Parathyroid adenoma (tissue), 2 donors: Measurements from ENCODE around the gene ADAM23.
A peak's percentile ranks its signal among the peaks of the same experiment; 100 is the strongest.

Experiments
- H2AFZ ChIP-seq: fragments of 300-600 bp; sonication (generic); one replicate; pipeline ENCODE4 v1.7.0; 2017; ENCODE audit warnings: antibody characterized with exemption, mild to moderate bottlenecking
- H3K27ac ChIP-seq: fragments of 300-600 bp; sonication (generic); one replicate; pipeline ENCODE4 v1.7.0; 2017
- H3K27me3 ChIP-seq: fragments of 300-600 bp; sonication (generic); one replicate; pipeline ENCODE4 v1.7.0; 2017; ENCODE audit warnings: low read length; ENCODE audit not compliant: control insufficient read depth, insufficient read depth
- H3K36me3 ChIP-seq: fragments of 300-600 bp; sonication (generic); one replicate; pipeline ENCODE4 v1.7.0; 2017; ENCODE audit warnings: low read length; ENCODE audit not compliant: control insufficient read depth, insufficient read depth
- H3K4me1 ChIP-seq: fragments of 300-600 bp; sonication (generic); one replicate; pipeline ENCODE4 v1.7.0; 2017; ENCODE audit warnings: control low read depth
- H3K4me2 ChIP-seq: fragments of 300-600 bp; sonication (generic); one replicate; pipeline ENCODE4 v1.7.0; 2017; ENCODE audit warnings: low read length
- H3K4me3 ChIP-seq: fragments of 300-600 bp; sonication (generic); one replicate; pipeline ENCODE4 v1.7.0; 2017; ENCODE audit warnings: low read depth, low read length
- H3K79me2 ChIP-seq: fragments of 300-600 bp; sonication (generic); one replicate; pipeline ENCODE4 v1.7.0; 2017; ENCODE audit warnings: control low read depth
- H3K9ac ChIP-seq: fragments of 300-600 bp; sonication (generic); one replicate; pipeline ENCODE4 v1.7.0; 2017; ENCODE audit warnings: mild to moderate bottlenecking
- H3K9me3 ChIP-seq: fragments of 300-600 bp; sonication (generic); one replicate; pipeline ENCODE4 v1.7.0; 2017; ENCODE audit warnings: low read length; ENCODE audit not compliant: control insufficient read depth
- TF ChIP-seq, protein P1 (sequence below): fragments of 300-600 bp; sonication (generic); IDR thresholded peaks from one replicate; pipeline ENCODE4 v1.7.0; 2017; ENCODE audit warnings: antibody characterized with exemption, mild to moderate bottlenecking
- donor health status: primary hyperparathyroidism.

Gene ADAM23

DNA sequence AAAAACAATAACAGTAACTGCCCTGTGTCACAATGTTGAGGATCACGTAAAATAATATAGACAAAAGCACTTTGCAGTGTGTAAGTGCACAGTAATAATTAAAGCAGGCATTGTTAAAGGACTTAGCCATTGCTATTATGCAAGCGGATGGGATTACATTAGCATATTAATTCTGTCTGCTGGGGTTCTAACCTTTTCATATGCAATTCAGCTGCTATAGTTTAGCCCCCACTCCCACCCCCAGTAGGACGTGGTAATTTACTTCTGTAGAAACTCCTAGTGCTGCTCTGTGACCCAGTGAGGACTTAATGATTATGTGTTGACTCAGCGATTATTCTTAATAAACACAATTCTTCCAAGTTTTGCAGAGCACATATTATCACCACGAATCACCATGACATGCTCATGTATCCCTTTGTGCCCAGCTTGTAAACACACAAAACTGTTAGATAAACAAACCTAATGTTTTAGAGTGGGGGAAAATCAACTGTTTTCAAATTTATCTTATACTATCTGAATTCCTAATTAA is 5.1 kb upstream of the ADAM23 start:
- no peak overlapping the region for H3K27ac ChIP-seq
- TF ChIP-seq, protein P1, sequence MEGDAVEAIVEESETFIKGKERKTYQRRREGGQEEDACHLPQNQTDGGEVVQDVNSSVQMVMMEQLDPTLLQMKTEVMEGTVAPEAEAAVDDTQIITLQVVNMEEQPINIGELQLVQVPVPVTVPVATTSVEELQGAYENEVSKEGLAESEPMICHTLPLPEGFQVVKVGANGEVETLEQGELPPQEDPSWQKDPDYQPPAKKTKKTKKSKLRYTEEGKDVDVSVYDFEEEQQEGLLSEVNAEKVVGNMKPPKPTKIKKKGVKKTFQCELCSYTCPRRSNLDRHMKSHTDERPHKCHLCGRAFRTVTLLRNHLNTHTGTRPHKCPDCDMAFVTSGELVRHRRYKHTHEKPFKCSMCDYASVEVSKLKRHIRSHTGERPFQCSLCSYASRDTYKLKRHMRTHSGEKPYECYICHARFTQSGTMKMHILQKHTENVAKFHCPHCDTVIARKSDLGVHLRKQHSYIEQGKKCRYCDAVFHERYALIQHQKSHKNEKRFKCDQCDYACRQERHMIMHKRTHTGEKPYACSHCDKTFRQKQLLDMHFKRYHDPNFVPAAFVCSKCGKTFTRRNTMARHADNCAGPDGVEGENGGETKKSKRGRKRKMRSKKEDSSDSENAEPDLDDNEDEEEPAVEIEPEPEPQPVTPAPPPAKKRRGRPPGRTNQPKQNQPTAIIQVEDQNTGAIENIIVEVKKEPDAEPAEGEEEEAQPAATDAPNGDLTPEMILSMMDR = no peak
- peaks cover 14% of the 10 kb centered on the region for H3K4me1 ChIP-seq
- H3K27me3 ChIP-seq = no peaks in the 10 kb centered on the region
- H3K79me2 ChIP-seq = no peaks in the 10 kb centered on the region
- H3K9me3 ChIP-seq = no peaks in the 10 kb centered on the region
- no peak overlapping the region for H2AFZ ChIP-seq
- H3K9ac ChIP-seq = no peak overlapping the region
- H3K4me2 ChIP-seq = no peak overlapping the region
- no peak overlapping the region for H3K4me3 ChIP-seq
- H3K36me3 ChIP-seq = no peaks in the 10 kb centered on the region

GRCh38 chr2:206442474-206442832 is 879 bp upstream of the ADAM23 start:
- Histone ChIP-seq H3K4me2 (peak overlapping the region; percentile 63), H3K27me3 (no peaks in the 10 kb centered on the region), H2AFZ (peak overlapping the region; percentile 92), H3K4me1 (peaks cover 17% of the 10 kb centered on the region), H3K36me3 (no peaks in the 10 kb centered on the region), H3K27ac (peak overlapping the region; percentile 61), H3K4me3 (peak overlapping the region; percentile 43), H3K9me3 (no peaks in the 10 kb centered on the region), H3K79me2 (peaks cover 12% of the 10 kb centered on the region), H3K9ac (peak overlapping the region; percentile 23)
- TF ChIP-seq, protein P1 = no peak

DNA sequence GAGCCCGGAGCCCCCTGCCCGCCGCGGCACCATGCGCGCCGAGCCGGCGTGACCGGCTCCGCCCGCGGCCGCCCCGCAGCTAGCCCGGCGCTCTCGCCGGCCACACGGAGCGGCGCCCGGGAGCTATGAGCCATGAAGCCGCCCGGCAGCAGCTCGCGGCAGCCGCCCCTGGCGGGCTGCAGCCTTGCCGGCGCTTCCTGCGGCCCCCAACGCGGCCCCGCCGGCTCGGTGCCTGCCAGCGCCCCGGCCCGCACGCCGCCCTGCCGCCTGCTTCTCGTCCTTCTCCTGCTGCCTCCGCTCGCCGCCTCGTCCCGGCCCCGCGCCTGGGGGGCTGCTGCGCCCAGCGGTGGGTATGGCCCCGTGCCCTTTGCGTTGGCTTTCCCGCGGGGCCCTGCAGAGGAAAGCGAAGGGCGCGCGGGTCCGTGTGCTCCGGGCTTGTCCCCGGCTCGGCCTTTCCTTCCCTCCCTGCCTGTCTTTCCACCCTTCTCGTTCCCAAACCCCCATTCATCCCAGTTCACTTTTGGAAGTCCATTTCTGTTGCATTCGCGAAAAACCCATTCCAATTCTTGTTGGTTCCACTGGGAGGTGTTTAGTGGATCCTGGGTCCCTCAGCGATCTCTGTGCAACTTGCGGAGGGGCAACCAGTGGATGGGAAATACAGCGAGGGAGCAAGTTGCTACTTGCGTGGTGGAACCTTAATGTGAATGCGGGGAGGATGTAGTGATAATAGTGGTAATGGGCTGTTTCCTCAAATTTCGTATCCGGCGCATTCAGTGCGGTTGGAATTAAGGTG is 599 bp downstream of the ADAM23 start:
- TF ChIP-seq, protein P1 = peak; percentile 20
- Histone ChIP-seq H3K9ac (peak overlapping the region; percentile 32), H3K79me2 (peaks cover 19% of the 10 kb centered on the region), H3K4me1 (peaks cover 23% of the 10 kb centered on the region), H3K4me3 (peak overlapping the region; percentile 76), H3K9me3 (no peaks in the 10 kb centered on the region), H3K36me3 (no peaks in the 10 kb centered on the region), H3K27ac (peak overlapping the region; percentile 86), H2AFZ (peak overlapping the region; percentile 73), H3K4me2 (peak overlapping the region; percentile 64), H3K27me3 (no peaks in the 10 kb centered on the region)

GRCh38 chr2:206445948-206446347 is 2.6 kb downstream of the ADAM23 start:
- Histone ChIP-seq H3K4me3 (peak overlapping the region; percentile 76), H3K79me2 (peaks cover 30% of the 10 kb centered on the region), H3K27me3 (no peaks in the 10 kb centered on the region), H2AFZ (no peak overlapping the region), H3K4me1 (peaks cover 19% of the 10 kb centered on the region), H3K27ac (no peak overlapping the region), H3K9ac (no peak overlapping the region), H3K4me2 (peak overlapping the region; percentile 64), H3K9me3 (no peaks in the 10 kb centered on the region), H3K36me3 (no peaks in the 10 kb centered on the region)
- TF ChIP-seq, protein P1 = no peak
